Esophagus muscularis mucosa (tissue), 4 donors: Measurements from ENCODE around the gene RAVER2.

Experiments used
- CTCF ChIP-seq, 3 experiments: fragments of 200-600 bp in 2 of 3; fragments of 450-650 bp in 1 of 3; sonication (generic) in 2 of 3; IDR thresholded peaks; one replicate each; pipeline ENCODE4 v1.5.1; 2017 to 2019; ENCODE audit warnings: antibody characterized with exemption in 3 of 3, mild to moderate bottlenecking in 2 of 3, moderate library complexity in 1 of 3
- EP300 ChIP-seq: sonication (generic); formaldehyde crosslinking; IDR thresholded peaks from one replicate; pipeline ENCODE4 v1.6.1; 2017; ENCODE audit warnings: antibody characterized with exemption
- POLR2A ChIP-seq: fragments of 450-650 bp; IDR thresholded peaks from one replicate; pipeline ENCODE4 v1.6.1; 2017; ENCODE audit warnings: antibody characterized with exemption, moderate library complexity, mild to moderate bottlenecking, low read depth

- TF ChIP-seq POLR2A, result no peak
- no peak for TF ChIP-seq CTCF (IDR thresholded peaks at IDR 0.05)
- TF ChIP-seq EP300, result no peak
Observed at GRCh38 chr1:64769482-64769881, 24.6 kb downstream of the RAVER2 start.
